Measurements from ENCODE around the gene SRPK2.
"Not testable (repeated sequence)": the region's sequence is repeated elsewhere in the genome, so short reads cannot be mapped to it uniquely, and the experiment has no call there.

Gene SRPK2

GRCh38 chr7:105224884-105225651, 163.7 kb downstream of the SRPK2 start:
- peak; percentile 97 for DNase-seq (ENCODE audit: low spot score)

GRCh38 chr7:105222953-105223352, 165.8 kb downstream of the SRPK2 start:
- DNase-seq (ENCODE audit: low spot score), result no peak

GRCh38 chr7:105219771-105220160, 169.0 kb downstream of the SRPK2 start:
- peak; percentile 87 for DNase-seq (ENCODE audit: low spot score)

- peak; percentile 30 for DNase-seq (ENCODE audit: low spot score)
These were observed 169.6 kb downstream of the SRPK2 start for GRCh38 chr7:105218939-105219770.

- DNase-seq (ENCODE audit: low spot score), result peak; percentile 84
These were observed 170.5 kb downstream of the SRPK2 start for GRCh38 chr7:105218215-105218614.

GRCh38 chr7:105216786-105217185, 171.9 kb downstream of the SRPK2 start:
- DNase-seq (ENCODE audit: low spot score), result peak; percentile 68

- no peak for DNase-seq (ENCODE audit: low spot score)
These were observed 172.9 kb downstream of the SRPK2 start for GRCh38 chr7:105215821-105216220.

- DNase-seq (ENCODE audit: low spot score), result no peak
These were observed 173.5 kb downstream of the SRPK2 start for GRCh38 chr7:105215182-105215581.

GRCh38 chr7:105213611-105214010, 175.1 kb downstream of the SRPK2 start:
- no peak for DNase-seq (ENCODE audit: low spot score)

GRCh38 chr7:105212212-105212611, 176.5 kb downstream of the SRPK2 start:
- DNase-seq (ENCODE audit: low spot score), result no peak

- peak; percentile 72 for DNase-seq (ENCODE audit: low spot score)
These were observed 178.0 kb downstream of the SRPK2 start for GRCh38 chr7:105210721-105211205.

- no peak for DNase-seq (ENCODE audit: low spot score)
These were observed 178.9 kb downstream of the SRPK2 start for GRCh38 chr7:105209870-105210269.

GRCh38 chr7:105209433-105209832, 179.3 kb downstream of the SRPK2 start:
- no peak for DNase-seq (ENCODE audit: low spot score)

GRCh38 chr7:105206985-105207384, 181.7 kb downstream of the SRPK2 start:
- DNase-seq (ENCODE audit: low spot score), result no peak

GRCh38 chr7:105205592-105206237, 183.0 kb downstream of the SRPK2 start:
- no peak for DNase-seq (ENCODE audit: low spot score)

GRCh38 chr7:105204953-105205352, 183.8 kb downstream of the SRPK2 start:
- DNase-seq (ENCODE audit: low spot score), result no peak

- DNase-seq (ENCODE audit: low spot score), result no peak
These were observed 184.2 kb downstream of the SRPK2 start for GRCh38 chr7:105204520-105204919.

- DNase-seq (ENCODE audit: low spot score), result no peak
These were observed 186.1 kb downstream of the SRPK2 start for GRCh38 chr7:105202616-105203015.

GRCh38 chr7:105199386-105199785, 189.3 kb downstream of the SRPK2 start:
- peak; percentile 58 for DNase-seq (ENCODE audit: low spot score)

- DNase-seq (ENCODE audit: low spot score), result peak; percentile 71
These were observed 190.5 kb downstream of the SRPK2 start for GRCh38 chr7:105198223-105198622.

- no peak for DNase-seq (ENCODE audit: low spot score)
These were observed 192.2 kb downstream of the SRPK2 start for GRCh38 chr7:105196473-105196872.

GRCh38 chr7:105195891-105196290, 192.8 kb downstream of the SRPK2 start:
- DNase-seq (ENCODE audit: low spot score), result no peak

GRCh38 chr7:105194959-105195358, 193.8 kb downstream of the SRPK2 start:
- DNase-seq (ENCODE audit: low spot score), result not testable (repeated sequence)

Data from kidney tubule cell (primary cell).